Activated T-cell treated with anti-CD3 and anti-CD28 coated beads, Interleukin-2, amount 50 U/mL, for 4 hours (primary cell): ENCODE results near the gene DAPL1. TPM values are rescaled to one million over a fixed set of nuclear protein-coding genes. Genes with fewer than 3 reads are reported as not detected.

Source experiments
- ATAC-seq, 2 donors: fragments of 200-7000 bp; cut with Tn5 transposase; one replicate each; pipeline ENCODE4 v1.10.0; 2021
- DNase-seq: peaks from one replicate; pipeline ENCODE4 v3.0.0-alpha.2; 2020
- H3K27me3 Mint-ChIP-seq: one replicate; pipeline ENCODE4 v1.8.0; 2021; ENCODE audit warnings: low read depth, mixed read lengths
- H3K36me3 Mint-ChIP-seq: one replicate; pipeline ENCODE4 v1.8.0; 2022; ENCODE audit warnings: mixed read lengths; ENCODE audit not compliant: insufficient read depth
- H3K4me1 Mint-ChIP-seq: one replicate; pipeline ENCODE4 v1.8.0; 2021; ENCODE audit warnings: low read depth, mixed read lengths
- H3K4me3 Mint-ChIP-seq: one replicate; pipeline ENCODE4 v1.8.0; 2021; ENCODE audit warnings: mild to moderate bottlenecking, moderate library complexity, mixed read lengths
- H3K9me3 Mint-ChIP-seq: one replicate; pipeline ENCODE4 v1.8.0; 2021; ENCODE audit warnings: mixed read lengths
- total RNA-seq, 3 donors: library from RNA; stranded (reverse); gene quantifications; one replicate each; pipeline ENCODE4 v1.2.1, GENCODE V29; 2021

The DAPL1 gene
- total RNA-seq, 3 donors from 2014 or later, result not detected

DNA sequence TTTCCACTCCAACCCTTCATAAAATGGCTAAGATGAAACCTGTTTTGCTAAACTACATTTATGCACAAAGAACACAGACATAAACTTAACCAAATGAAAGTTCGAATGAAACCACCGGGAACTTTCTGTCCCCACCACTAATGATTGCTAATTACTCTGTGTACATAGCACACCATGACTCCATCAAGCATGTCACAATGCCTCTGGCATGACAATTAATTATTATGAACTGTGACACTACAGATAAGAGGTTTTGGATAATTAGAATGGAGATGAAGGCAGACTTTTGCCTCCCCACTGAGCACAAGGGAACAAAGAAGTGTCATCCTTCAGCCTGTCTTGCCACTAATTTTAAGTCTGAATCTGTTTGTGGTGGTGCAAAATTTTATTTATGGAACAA, 1.5 kb downstream of the DAPL1 start:
- Mint-ChIP-seq H3K4me3 (no peak overlapping the region), H3K9me3 (no peaks in the 10 kb centered on the region), H3K36me3 (no peaks in the 10 kb centered on the region), H3K27me3 (peaks cover 4% of the 10 kb centered on the region), H3K4me1 (no peaks in the 10 kb centered on the region)
- ATAC-seq (no peak), DNase-seq (no peak)

DNA sequence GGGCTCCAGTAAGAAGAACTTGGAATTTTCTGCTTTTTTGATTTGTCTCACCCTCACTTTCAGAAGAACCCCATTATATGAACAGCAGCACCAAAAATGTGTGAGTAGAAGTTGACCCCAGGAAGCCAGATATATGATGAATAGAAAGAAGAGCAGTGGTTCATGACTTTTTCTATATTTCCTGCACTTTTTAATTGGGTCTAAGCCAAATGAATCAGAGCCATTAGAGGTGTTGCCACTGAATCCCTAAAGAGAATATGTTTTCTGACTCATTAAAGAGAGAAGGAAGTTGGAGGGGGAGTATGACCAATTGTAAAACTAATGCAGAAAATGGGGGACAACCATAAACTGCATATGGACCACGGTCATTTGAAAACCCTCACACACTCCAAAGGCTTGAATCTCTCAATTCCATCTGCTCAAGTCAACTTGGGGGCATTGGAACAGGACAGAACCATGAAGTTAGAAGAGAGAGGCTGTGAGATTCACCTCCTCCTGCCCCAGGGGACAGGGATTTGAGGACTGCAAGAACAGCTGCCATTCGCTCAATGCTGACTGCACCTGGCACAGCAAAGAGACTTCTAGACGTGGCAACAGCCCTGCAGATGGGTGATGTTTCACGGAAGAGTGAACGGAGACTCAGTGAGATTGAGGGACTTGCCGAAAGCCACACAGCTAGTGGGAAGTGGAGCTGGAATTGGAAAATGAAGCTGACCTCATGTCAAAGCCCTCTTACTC, 3.0 kb downstream of the DAPL1 start:
- Mint-ChIP-seq H3K4me1 (no peaks in the 10 kb centered on the region), H3K4me3 (no peak overlapping the region), H3K27me3 (peaks cover 4% of the 10 kb centered on the region), H3K9me3 (no peaks in the 10 kb centered on the region), H3K36me3 (no peaks in the 10 kb centered on the region)
- DNase-seq, result no peak
- ATAC-seq, result no peak

DNA sequence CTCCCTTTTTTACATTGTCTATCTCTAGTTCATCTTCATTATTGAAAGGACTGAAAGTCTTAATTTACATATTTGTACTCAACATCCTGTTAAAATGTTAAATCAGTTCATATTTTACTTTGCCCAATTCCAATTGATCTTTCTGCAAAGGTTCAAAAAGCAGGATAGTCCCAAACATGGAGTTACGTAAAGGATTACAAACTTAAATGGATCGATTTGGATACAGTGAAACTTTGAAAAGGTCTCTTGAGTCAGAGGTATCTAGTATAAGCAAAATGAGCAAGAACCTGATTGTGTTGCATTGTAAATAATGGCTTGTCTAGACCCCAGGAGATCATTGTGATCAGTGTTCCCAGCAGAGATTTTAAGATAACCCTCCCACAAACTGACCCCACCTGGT, 4.1 kb downstream of the DAPL1 start:
- ATAC-seq (no peak), DNase-seq (no peak)
- peaks cover 4% of the 10 kb centered on the region for H3K27me3 Mint-ChIP-seq
- H3K4me1 Mint-ChIP-seq, result no peaks in the 10 kb centered on the region
- H3K4me3 Mint-ChIP-seq, result no peak overlapping the region
- no peaks in the 10 kb centered on the region for H3K36me3 Mint-ChIP-seq
- H3K9me3 Mint-ChIP-seq, result no peaks in the 10 kb centered on the region

DNA sequence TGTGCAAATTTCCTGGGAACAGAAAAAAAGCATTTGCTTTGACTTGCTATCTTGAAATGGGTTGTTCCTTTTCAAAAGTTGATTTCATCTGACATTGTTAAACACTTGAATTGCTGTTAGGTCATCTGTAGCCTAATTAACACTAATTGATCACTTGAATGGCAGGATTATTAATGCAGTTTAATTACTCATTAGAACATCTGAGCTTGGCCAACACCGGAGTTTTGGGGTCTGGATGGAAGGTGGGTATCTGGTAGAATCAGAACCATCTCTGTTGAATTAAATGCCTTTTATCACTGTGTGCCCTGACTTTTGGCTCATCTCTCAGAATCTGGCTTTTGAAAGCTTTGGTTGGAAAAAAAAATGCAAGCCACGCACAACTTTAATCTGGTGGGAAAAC, 8.4 kb downstream of the DAPL1 start:
- H3K27me3 Mint-ChIP-seq, result peaks cover 3% of the 10 kb centered on the region
- DNase-seq, result no peak
- no peak for ATAC-seq
- H3K4me1 Mint-ChIP-seq, result no peaks in the 10 kb centered on the region
- no peaks in the 10 kb centered on the region for H3K9me3 Mint-ChIP-seq
- no peak overlapping the region for H3K4me3 Mint-ChIP-seq
- no peaks in the 10 kb centered on the region for H3K36me3 Mint-ChIP-seq

DNA sequence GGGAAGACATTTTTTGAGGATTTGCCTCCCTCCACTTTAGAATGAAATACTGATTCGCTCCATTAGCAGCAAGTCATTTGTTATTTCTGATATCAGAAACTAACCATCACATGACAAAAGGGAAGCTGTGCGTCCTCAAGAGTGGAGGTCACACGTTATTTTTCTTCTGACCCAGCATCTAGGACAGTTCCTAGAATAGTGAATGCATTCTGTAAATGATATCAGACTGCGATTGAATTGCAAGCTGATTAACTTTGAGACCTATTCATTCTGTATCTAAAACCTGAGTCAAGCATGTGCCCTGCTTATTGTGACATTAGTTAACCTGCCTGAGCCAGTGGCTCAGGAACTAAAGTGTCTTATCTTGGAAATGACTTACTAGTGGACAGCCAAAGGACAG, 10.1 kb downstream of the DAPL1 start:
- ATAC-seq, result no peak
- Mint-ChIP-seq H3K4me3 (no peak overlapping the region), H3K36me3 (no peaks in the 10 kb centered on the region), H3K4me1 (no peaks in the 10 kb centered on the region), H3K9me3 (no peaks in the 10 kb centered on the region), H3K27me3 (peaks cover 5% of the 10 kb centered on the region)
- no peak for DNase-seq

DNA sequence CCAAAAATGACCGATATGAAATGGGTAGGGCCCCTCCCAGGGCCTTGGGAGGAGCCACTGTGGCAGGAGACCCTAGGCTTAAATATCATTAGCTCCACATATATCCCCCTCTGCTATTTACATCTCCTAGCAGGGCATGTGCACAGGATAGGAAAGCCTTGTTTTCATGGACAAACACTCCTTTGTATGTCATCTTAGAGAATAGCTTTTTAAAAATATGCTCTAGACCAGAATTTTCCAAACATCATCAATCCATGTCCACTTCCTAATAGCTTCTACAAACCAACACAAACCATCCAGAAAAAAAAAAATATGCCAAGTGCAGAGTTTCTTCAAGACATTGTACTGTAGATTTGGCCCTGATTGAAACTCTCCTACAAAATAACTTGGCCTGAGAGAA, 10.8 kb downstream of the DAPL1 start:
- no peaks in the 10 kb centered on the region for H3K36me3 Mint-ChIP-seq
- ATAC-seq (no peak), DNase-seq (no peak)
- H3K4me1 Mint-ChIP-seq, result no peaks in the 10 kb centered on the region
- peaks cover 6% of the 10 kb centered on the region for H3K27me3 Mint-ChIP-seq
- H3K9me3 Mint-ChIP-seq, result no peaks in the 10 kb centered on the region
- no peak overlapping the region for H3K4me3 Mint-ChIP-seq

DNA sequence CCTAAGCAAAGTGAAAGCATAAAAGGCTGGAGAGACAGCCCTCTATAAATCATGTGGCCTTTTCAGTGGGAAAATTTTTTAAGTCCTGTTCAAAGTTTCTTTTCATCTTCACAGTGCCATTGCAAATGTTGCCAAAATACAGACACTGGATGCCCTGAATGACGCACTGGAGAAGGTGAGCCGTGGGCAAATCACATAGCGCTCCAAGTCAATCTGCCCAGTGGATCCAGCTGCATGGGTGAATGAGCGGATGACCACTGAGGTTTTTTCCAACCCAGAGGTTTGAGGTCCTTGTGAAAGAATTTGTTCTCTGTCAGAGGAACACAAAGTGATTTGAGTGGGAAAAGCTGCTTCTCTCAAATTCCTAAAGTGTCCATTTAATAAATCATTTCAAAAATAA, 11.8 kb downstream of the DAPL1 start:
- DNase-seq, result no peak
- Mint-ChIP-seq H3K9me3 (no peaks in the 10 kb centered on the region), H3K4me1 (no peaks in the 10 kb centered on the region)

DNA sequence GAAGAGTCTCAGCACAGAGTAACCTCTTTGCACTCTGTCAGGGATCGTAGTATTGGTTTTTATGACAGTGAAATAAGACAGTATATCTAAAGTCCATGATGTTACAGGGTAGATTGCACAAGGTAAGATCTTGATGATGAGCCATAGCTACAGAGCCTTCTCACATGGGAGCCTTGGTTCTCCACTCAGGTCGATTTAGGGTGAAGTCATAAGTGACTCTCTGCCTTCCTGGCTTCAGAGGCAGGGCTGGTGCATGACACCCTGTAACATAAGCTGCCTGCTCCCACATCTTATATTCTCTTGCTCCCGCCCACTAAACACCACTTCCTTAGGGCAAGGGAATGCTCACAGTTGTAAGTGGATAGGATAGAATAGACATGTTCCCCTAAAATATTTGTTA, 13.3 kb downstream of the DAPL1 start:
- no peaks in the 10 kb centered on the region for H3K4me1 Mint-ChIP-seq
- no peak for ATAC-seq
- H3K4me3 Mint-ChIP-seq, result no peak overlapping the region
- no peak for DNase-seq
- no peaks in the 10 kb centered on the region for H3K9me3 Mint-ChIP-seq
- H3K36me3 Mint-ChIP-seq, result no peaks in the 10 kb centered on the region
- peaks cover 10% of the 10 kb centered on the region for H3K27me3 Mint-ChIP-seq

More for the DNA sequence above, 11.8 kb downstream of the DAPL1 start:
- Mint-ChIP-seq H3K4me3 (no peak overlapping the region), H3K27me3 (peaks cover 8% of the 10 kb centered on the region), H3K36me3 (no peaks in the 10 kb centered on the region)
- ATAC-seq, result no peak

DNA sequence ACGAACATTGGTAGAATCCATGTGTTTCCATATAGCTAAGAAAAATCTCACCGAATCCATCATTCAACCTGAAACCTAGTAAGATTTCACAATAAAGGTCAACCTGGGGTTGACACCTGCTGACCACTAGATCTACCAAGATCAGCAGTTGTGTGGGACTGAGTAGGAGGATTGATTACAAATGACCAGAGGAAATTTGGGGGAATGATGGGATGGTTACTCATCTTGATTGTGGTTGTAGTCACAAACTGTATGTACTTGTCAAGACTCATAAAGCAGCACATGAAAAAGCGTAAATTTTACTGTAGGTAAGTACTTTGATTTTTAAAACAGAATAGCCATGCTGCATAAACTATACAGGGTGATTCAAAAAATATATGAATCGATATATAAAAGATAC, 14.7 kb downstream of the DAPL1 start:
- H3K9me3 Mint-ChIP-seq, result no peaks in the 10 kb centered on the region
- H3K4me3 Mint-ChIP-seq, result no peak overlapping the region
- H3K36me3 Mint-ChIP-seq, result no peaks in the 10 kb centered on the region
- peaks cover 13% of the 10 kb centered on the region for H3K27me3 Mint-ChIP-seq
- ATAC-seq, result no peak
- no peak for DNase-seq
- no peaks in the 10 kb centered on the region for H3K4me1 Mint-ChIP-seq

DNA sequence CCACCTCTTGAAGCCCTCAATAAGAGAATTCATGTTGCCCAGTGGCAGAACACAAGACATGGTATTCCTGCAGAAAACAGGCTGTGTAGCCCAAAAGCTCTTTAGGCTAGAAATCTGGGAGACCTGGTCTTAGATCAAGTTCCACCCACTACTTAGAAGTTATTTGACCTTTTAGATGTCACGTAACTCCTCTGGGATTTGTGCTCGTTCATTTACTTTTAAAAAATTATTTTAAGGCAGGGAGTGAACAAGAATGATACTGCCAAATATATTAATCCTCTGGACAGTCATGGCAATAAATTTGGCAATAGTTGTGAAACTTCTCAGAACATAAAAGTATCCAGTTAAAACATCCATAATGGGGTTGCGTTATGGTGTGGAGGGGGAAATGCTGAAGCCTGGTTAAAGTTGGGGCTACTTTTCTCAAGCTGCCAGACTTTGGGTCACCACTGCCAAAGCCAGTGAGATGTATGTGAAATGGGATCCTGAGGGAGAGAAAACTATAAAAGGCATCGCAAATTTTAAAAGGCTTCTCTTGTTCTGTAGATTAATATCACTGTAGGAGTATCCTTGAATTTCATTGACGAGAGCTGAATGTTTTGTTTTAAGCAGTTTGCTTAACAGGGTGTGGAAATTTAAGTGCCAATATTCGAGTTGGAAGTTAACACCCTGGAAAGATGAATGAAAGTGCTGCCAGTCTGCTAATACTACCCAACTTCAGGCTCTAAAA, 15.8 kb downstream of the DAPL1 start:
- H3K9me3 Mint-ChIP-seq, result no peaks in the 10 kb centered on the region
- H3K27me3 Mint-ChIP-seq, result peaks cover 13% of the 10 kb centered on the region
- no peaks in the 10 kb centered on the region for H3K4me1 Mint-ChIP-seq
- no peak overlapping the region for H3K4me3 Mint-ChIP-seq
- no peaks in the 10 kb centered on the region for H3K36me3 Mint-ChIP-seq
- no peak for ATAC-seq
- no peak for DNase-seq

DNA sequence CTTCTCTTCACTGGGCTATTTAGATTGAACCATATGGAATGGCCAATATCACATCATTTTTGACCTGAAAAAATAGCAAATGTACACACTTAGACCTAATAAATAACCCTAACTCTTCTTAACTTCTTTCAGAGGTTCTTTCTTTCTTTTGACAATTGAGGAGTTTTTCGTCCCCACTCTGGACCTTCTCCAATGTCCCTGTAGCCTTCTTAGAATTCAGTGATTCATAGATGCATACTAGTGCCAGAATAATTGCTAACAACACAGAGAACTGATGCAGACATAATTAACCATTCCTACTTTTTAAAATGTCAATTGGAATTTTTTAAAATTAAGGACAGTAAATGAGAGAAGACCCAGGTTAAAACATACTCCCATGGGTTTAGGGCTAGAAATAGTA, 20.0 kb downstream of the DAPL1 start:
- Mint-ChIP-seq H3K4me1 (no peaks in the 10 kb centered on the region), H3K27me3 (peaks cover 12% of the 10 kb centered on the region), H3K9me3 (no peaks in the 10 kb centered on the region), H3K36me3 (no peaks in the 10 kb centered on the region), H3K4me3 (no peak overlapping the region)
- no peak for ATAC-seq
- DNase-seq, result no peak

DNA sequence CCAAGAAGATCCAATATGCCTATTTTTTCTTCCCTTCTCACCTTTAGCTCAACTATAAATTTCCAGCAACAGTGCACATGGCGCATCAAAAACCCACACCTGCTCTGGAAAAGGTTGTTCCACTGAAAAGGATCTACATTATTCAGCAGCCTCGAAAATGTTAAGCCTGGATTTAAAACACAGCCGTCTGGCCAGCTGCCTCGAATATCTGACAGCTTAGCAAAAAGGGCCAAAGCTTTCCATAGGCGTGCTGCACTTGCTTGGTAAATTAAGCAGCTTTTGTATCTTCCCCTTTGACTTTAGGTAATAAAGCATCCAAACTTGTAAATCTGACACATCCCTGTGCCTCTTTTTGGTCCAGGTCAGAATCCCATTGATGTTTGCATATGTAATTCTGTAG, 20.5 kb downstream of the DAPL1 start:
- peaks cover 11% of the 10 kb centered on the region for H3K27me3 Mint-ChIP-seq
- no peaks in the 10 kb centered on the region for H3K36me3 Mint-ChIP-seq
- no peak for DNase-seq
- H3K4me3 Mint-ChIP-seq, result no peak overlapping the region
- no peak for ATAC-seq
- H3K4me1 Mint-ChIP-seq, result no peaks in the 10 kb centered on the region
- H3K9me3 Mint-ChIP-seq, result no peaks in the 10 kb centered on the region

DNA sequence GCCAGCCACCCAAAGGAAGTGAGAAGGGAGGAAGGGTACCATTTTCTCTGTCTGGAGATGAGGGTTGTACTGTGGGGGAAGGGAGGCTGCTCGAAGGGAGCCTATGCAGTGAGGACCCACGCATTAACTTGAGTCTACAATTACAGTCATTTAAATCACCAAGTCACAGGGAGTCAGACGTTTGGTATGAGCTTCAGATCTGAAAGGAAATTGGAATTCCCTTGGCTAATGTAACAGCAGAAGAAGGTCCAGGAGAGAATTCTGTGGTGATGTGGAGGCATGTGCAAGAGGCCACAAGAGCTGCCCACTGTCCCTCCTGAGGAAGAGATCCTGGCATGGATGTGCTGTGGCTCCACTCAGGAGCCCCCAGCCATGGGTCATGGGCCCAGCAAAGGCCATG, 22.5 kb downstream of the DAPL1 start:
- Mint-ChIP-seq H3K27me3 (peaks cover 7% of the 10 kb centered on the region), H3K36me3 (no peaks in the 10 kb centered on the region), H3K4me1 (no peaks in the 10 kb centered on the region), H3K4me3 (no peak overlapping the region), H3K9me3 (no peaks in the 10 kb centered on the region)
- ATAC-seq (no peak), DNase-seq (no peak)

DNA sequence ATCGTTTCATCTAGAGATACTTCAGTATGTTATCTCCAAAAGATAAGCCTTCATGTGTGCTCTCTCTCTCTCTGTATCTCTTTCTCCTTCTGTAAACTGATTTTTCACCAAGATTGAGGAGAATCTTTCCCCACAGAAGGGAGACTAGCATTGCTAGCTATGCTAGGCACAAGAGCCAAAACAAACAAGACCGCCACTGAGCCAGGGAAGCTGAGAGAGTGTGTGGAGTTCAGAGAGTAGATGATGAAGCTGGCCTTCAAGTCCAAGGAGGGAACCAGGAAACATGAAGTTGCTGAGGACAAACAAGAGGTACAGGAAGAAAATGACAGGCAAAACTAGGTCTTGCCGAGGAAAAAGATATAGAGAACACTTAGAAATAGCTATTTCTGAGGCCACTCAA, 23.4 kb downstream of the DAPL1 start:
- no peak for DNase-seq
- no peak for ATAC-seq
- Mint-ChIP-seq H3K4me3 (no peak overlapping the region), H3K9me3 (no peaks in the 10 kb centered on the region), H3K36me3 (no peaks in the 10 kb centered on the region), H3K4me1 (no peaks in the 10 kb centered on the region), H3K27me3 (peaks cover 7% of the 10 kb centered on the region)

DNA sequence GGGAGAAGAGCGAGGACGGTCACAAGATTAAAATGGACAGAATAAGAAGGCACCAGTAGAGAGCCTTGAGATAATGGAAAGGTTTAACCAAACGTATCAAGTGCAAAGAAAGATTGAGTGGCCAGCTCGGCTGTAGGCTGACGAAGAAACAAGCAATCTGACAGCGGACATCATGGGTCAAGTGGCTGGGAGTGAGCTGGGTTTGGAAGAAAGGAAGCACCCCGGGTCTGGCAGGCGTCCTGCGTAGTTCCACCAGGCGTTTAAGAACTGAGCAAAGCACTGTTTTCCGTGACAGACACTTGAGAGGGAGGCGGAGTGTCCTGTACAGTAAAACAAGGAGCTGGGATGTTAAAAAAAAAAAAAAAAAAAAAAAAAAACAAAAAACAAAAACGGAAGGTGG, 27.1 kb downstream of the DAPL1 start:
- no peak overlapping the region for H3K4me3 Mint-ChIP-seq
- DNase-seq, result no peak
- no peaks in the 10 kb centered on the region for H3K4me1 Mint-ChIP-seq
- no peaks in the 10 kb centered on the region for H3K9me3 Mint-ChIP-seq
- no peak for ATAC-seq
- H3K36me3 Mint-ChIP-seq, result no peaks in the 10 kb centered on the region
- H3K27me3 Mint-ChIP-seq, result peaks cover 6% of the 10 kb centered on the region
